Bronchial epithelial cell (primary cell): ENCODE results near the gene LRP5. TPM values are rescaled to one million over a fixed set of nuclear protein-coding genes. Genes with fewer than 3 reads are reported as not detected.
"Not testable (repeated sequence)": the region's sequence is repeated elsewhere in the genome, so short reads cannot be mapped to it uniquely, and the experiment has no call there.

ENCODE experiments used
- DNase-seq: peaks from one replicate; pipeline ENCODE4 v3.0.0-alpha.2; 2010; ENCODE audit warnings: low read depth
- FAIRE-seq: peaks from 2 replicates; lab custom pipeline; 2011; peaks lifted over from hg19 to GRCh38; lab: Jason Lieb, UNC
- H3K27me3 ChIP-seq: 2 replicates; pipeline ENCODE4 v1.5.1; 2011; ENCODE audit warnings: low read length; ENCODE audit not compliant: control insufficient read depth, insufficient read depth
- H3K36me3 ChIP-seq: 2 replicates; pipeline ENCODE4 v1.5.1; 2011; ENCODE audit warnings: low read length; ENCODE audit not compliant: control insufficient read depth, insufficient read depth
- H3K4me3 ChIP-seq: 2 replicates; pipeline ENCODE4 v1.5.1; 2011; ENCODE audit warnings: mild to moderate bottlenecking, low read depth, low read length, control low read depth
- total RNA-seq: library from RNA; depleted of rRNA; stranded (reverse); fragments of >200 nt; gene quantifications from 2 replicates; pipeline ENCODE4 v1.2.1, GENCODE V29; 2014
- TF ChIP-seq, protein P1 (sequence below): IDR thresholded peaks from 2 replicates; pipeline ENCODE4 v1.5.1; 2011; ENCODE audit warnings: mild to moderate bottlenecking, moderate library complexity, low read length, control low read depth, inconsistent platforms; ENCODE audit not compliant: insufficient read depth, severe bottlenecking

LRP5 gene
- total RNA-seq, 1 donor from 2014 or later: 21.6 TPM

DNA sequence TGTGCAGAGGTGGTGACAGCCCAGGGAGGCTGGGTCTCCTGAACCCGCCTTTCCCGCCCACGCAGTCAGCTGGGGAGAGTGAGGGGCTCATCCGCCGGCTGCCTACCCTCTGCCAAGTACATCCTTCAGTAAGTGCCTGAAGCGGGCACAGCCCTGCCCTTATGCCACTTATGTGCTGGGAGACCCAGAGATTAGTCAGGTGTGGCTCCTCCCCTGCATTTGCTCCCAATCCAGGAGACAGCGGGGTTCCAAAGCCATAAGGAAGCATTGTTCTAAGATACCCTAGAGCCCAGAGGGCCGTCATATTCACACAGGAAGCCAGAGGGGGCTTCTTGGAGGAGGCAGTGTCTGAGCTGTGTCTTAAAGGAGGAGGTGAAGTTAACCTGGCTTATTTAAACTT, 142.4 kb downstream of the LRP5 start:
- no peaks in the 10 kb centered on the region for H3K27me3 ChIP-seq
- TF ChIP-seq, protein P1, sequence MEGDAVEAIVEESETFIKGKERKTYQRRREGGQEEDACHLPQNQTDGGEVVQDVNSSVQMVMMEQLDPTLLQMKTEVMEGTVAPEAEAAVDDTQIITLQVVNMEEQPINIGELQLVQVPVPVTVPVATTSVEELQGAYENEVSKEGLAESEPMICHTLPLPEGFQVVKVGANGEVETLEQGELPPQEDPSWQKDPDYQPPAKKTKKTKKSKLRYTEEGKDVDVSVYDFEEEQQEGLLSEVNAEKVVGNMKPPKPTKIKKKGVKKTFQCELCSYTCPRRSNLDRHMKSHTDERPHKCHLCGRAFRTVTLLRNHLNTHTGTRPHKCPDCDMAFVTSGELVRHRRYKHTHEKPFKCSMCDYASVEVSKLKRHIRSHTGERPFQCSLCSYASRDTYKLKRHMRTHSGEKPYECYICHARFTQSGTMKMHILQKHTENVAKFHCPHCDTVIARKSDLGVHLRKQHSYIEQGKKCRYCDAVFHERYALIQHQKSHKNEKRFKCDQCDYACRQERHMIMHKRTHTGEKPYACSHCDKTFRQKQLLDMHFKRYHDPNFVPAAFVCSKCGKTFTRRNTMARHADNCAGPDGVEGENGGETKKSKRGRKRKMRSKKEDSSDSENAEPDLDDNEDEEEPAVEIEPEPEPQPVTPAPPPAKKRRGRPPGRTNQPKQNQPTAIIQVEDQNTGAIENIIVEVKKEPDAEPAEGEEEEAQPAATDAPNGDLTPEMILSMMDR: no peak
- DNase-seq (peak; percentile 28), FAIRE-seq (no peak)
- no peak overlapping the region for H3K4me3 ChIP-seq
- no peaks in the 10 kb centered on the region for H3K36me3 ChIP-seq

GRCh38 chr11:68455485-68455884, 143.1 kb downstream of the LRP5 start:
- no peak for DNase-seq
- TF ChIP-seq, protein P1: no peak

DNA sequence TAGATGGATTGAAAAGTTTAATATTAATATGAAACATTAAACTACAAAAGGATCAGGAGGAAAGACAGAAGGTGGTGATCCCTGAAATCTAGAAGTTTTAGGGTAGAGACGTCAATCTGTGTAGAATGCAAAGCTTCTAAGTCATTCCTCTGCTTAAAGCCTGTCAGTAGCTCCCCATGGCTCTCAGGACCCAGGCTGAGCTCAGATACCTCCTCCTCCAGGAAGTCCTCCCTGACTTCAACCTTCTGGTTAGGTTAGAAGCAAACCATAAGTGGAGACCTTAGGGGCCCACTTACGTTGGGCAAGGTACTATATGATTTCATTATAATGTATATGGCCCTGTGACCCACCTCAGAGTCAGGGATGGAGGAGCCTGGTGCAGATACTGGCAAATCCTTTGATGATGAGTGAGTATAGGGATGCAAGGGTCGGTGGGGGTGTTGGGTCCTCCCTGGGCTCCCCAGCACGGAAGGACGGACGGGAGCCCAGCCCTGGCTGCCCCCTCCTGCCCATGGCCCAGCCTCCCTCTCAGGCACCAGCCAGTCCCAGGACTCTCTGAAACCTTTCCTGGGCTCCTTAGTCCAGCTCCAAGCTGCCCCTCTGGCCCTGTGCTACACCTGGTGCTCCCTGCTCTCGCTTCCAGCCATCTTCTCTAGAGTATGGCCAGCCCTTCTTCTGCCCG, 145.0 kb downstream of the LRP5 start:
- H3K27me3 ChIP-seq: no peaks in the 10 kb centered on the region
- TF ChIP-seq, protein P1: no peak
- FAIRE-seq: no peak

More at GRCh38 chr11:68455485-68455884, 143.1 kb downstream of the LRP5 start:
- Histone ChIP-seq H3K27me3 (no peaks in the 10 kb centered on the region), H3K4me3 (no peak overlapping the region), H3K36me3 (no peaks in the 10 kb centered on the region)
- no peak for FAIRE-seq

GRCh38 chr11:68457898-68458249, 145.5 kb downstream of the LRP5 start:
- no peaks in the 10 kb centered on the region for H3K36me3 ChIP-seq
- FAIRE-seq: no peak
- TF ChIP-seq, protein P1: no peak
- no peak for DNase-seq
- no peak overlapping the region for H3K4me3 ChIP-seq
- no peaks in the 10 kb centered on the region for H3K27me3 ChIP-seq

More for the DNA sequence above, 145.0 kb downstream of the LRP5 start:
- Histone ChIP-seq H3K36me3 (no peaks in the 10 kb centered on the region), H3K4me3 (no peak overlapping the region)
- DNase-seq: no peak

- DNase-seq, H3K27me3 ChIP-seq, FAIRE-seq, H3K4me3 ChIP-seq, H3K36me3 ChIP-seq: not testable (repeated sequence)
Observed at GRCh38 chr11:68458340-68458739, 145.9 kb downstream of the LRP5 start.

DNA sequence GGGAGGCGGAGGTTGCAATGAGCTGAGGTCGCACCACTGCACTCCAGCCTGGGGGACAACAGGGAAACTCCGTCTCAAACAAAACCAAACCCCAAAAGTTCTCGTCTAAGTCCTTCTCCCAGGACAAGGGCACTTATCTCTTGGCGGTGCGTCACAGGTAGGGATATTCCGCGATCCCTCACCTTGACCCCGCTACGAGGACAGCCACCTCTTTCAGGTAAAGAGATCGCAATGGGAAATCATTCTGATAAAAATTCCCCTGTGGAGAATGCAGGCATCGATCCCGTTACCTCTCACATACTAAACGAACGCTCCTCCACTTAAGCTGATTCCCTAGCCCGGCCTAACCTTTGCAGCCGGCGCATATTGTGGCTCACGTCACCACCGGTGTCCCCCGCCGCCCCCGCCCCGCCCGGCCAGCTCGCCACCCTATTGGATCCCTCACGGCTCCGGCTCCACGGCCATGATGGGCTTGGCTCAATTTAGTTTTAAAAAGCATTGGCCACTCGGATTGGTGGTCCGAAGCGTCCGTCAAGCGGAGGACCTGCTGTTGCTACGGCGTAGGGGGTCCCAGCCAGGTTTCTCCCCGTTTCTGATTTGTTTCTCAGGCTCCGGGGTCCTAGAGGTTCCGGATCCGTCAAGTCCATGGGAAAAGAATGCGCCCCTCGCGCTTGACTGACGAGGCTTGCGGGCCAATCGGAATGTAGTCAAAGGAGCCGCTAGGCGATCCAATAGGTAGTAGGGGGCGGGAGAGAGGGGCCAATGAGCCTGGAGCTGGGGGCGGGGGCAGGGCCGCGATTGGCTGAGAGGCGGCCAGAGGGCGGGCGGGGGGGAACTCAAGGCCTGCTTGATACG, 147.7 kb downstream of the LRP5 start:
- Histone ChIP-seq H3K36me3 (peaks cover 2% of the 10 kb centered on the region), H3K27me3 (no peaks in the 10 kb centered on the region), H3K4me3 (peak overlapping the region; percentile 72)
- TF ChIP-seq, protein P1: no peak
- DNase-seq: peak; percentile 91
- no peak for FAIRE-seq
